IMR-90 (cell line): ENCODE results near the gene PLEKHH1. TPM values are rescaled to one million over a fixed set of nuclear protein-coding genes. Genes with fewer than 3 reads are reported as not detected.

Source experiments
- ATAC-seq: fragments of 200-7000 bp; cut with Tn5 transposase; 2 replicates; pipeline ENCODE4 v1.9.1; 2020; ENCODE audit warnings: low read depth, mild to moderate bottlenecking, moderate library complexity
- BruUV-seq: library from RNA; stranded (reverse); fragments of 400-500 nt; replicated peaks from 2 replicates; lab custom pipeline; 2021; lab: Mats Ljungman, UMichigan
- CTCF ChIA-PET: fragments of 300-600 bp; formaldehyde crosslinking; extraction: SDS; loops from one replicate; lab custom pipeline; 2021; ENCODE audit warnings: antibody characterized with exemption; lab: Yijun Ruan, JAX
- POLR2A ChIA-PET: fragments of 300-600 bp; sonication (Branson Sonifier 250); formaldehyde crosslinking; loops from one replicate; lab custom pipeline; 2022; ENCODE audit warnings: antibody characterized with exemption; ENCODE audit not compliant: unreplicated experiment; lab: Charles Lee
- DNase-seq: peaks from one replicate; pipeline ENCODE4 v3.0.0; 2013
- H2AFZ ChIP-seq: replicated peaks from 2 replicates; pipeline ENCODE3; 2013; ENCODE audit warnings: low read length, mild to moderate bottlenecking; ENCODE audit not compliant: poor library complexity
- H2AK5ac ChIP-seq: 2 replicates; pipeline ENCODE4 v1.6.1; 2013; ENCODE audit warnings: low read depth, low read length, inconsistent platforms
- H2AK9ac ChIP-seq: replicated peaks from 2 replicates; pipeline ENCODE3; 2013; ENCODE audit warnings: mild to moderate bottlenecking, low read depth, low read length, moderate library complexity; ENCODE audit not compliant: poor library complexity
- H2BK120ac ChIP-seq: 2 replicates; pipeline ENCODE4 v1.6.1; 2013; ENCODE audit warnings: low read depth, low read length, inconsistent platforms
- H2BK15ac ChIP-seq: 3 replicates; pipeline ENCODE4 v1.6.1; 2013; ENCODE audit warnings: low read depth, low read length, inconsistent platforms
- H2BK20ac ChIP-seq: 2 replicates; pipeline ENCODE4 v1.6.1; 2013; ENCODE audit warnings: low read depth, mild to moderate bottlenecking, inconsistent platforms, low read length, moderate library complexity
- H2BK5ac ChIP-seq: 2 replicates; pipeline ENCODE4 v1.6.1; 2013; ENCODE audit warnings: mild to moderate bottlenecking, low read depth, low read length, inconsistent platforms; ENCODE audit not compliant: poor library complexity, severe bottlenecking
- H3K14ac ChIP-seq: replicated peaks from 2 replicates; pipeline ENCODE4 v1.6.1; 2013; ENCODE audit warnings: low read depth, low read length, inconsistent platforms
- H3K18ac ChIP-seq: 2 replicates; pipeline ENCODE4 v1.6.1; 2013; ENCODE audit warnings: low read depth, low read length, control low read depth
- H3K23ac ChIP-seq: 2 replicates; pipeline ENCODE4 v1.6.1; 2013; ENCODE audit warnings: low read depth, low read length, inconsistent platforms
- H3K27ac ChIP-seq: 2 replicates; pipeline ENCODE4 v1.5.1; 2013; ENCODE audit warnings: mild to moderate bottlenecking, control low read depth, low read length; ENCODE audit not compliant: insufficient read depth
- H3K27me3 ChIP-seq: 2 replicates; pipeline ENCODE4 v1.6.1; 2013; ENCODE audit warnings: low read length; ENCODE audit not compliant: control insufficient read depth, insufficient read depth
- H3K36me3 ChIP-seq: 2 replicates; pipeline ENCODE4 v1.6.1; 2013; ENCODE audit warnings: low read length, mixed read lengths; ENCODE audit not compliant: control insufficient read depth, insufficient read depth
- H3K4ac ChIP-seq: 2 replicates; pipeline ENCODE4 v1.6.1; 2013; ENCODE audit warnings: low read depth, low read length, inconsistent platforms
- H3K4me1 ChIP-seq: 2 replicates; pipeline ENCODE4 v1.6.1; 2013; ENCODE audit warnings: low read length, mixed read lengths; ENCODE audit not compliant: control insufficient read depth, insufficient read depth
- H3K4me2 ChIP-seq: 2 replicates; pipeline ENCODE4 v1.6.1; 2013; ENCODE audit warnings: low read depth, mild to moderate bottlenecking, control low read depth, low read length, moderate library complexity
- H3K4me3 ChIP-seq: 2 replicates; pipeline ENCODE4 v1.5.1; 2013; ENCODE audit warnings: low read depth, mild to moderate bottlenecking, control low read depth, low read length, moderate library complexity; ENCODE audit not compliant: insufficient read depth
- H3K56ac ChIP-seq: 2 replicates; pipeline ENCODE4 v1.6.1; 2013; ENCODE audit warnings: low read length, inconsistent platforms; ENCODE audit not compliant: insufficient read depth; ENCODE audit errors: extremely low read depth
- H3K79me1 ChIP-seq, 2 experiments: 2 replicates each; pipeline ENCODE4 v1.6.1; 2013; ENCODE audit warnings: low read length in 2 of 2, inconsistent platforms in 1 of 2, low read depth in 1 of 2
- H3K9ac ChIP-seq: 2 replicates; pipeline ENCODE4 v1.6.1; 2013; ENCODE audit warnings: low read depth, low read length, control low read depth
- H3K9me1 ChIP-seq: 2 replicates; pipeline ENCODE4 v1.6.1; 2013; ENCODE audit warnings: low read length, inconsistent platforms; ENCODE audit not compliant: insufficient read depth
- H3K9me3 ChIP-seq: 2 replicates; pipeline ENCODE4 v1.6.1; 2013; ENCODE audit warnings: low read length; ENCODE audit not compliant: control insufficient read depth, insufficient read depth
- H4K20me1 ChIP-seq: 2 replicates; pipeline ENCODE4 v1.6.1; 2013; ENCODE audit warnings: low read length, inconsistent platforms; ENCODE audit not compliant: insufficient read depth
- H4K5ac ChIP-seq: 2 replicates; pipeline ENCODE4 v1.6.1; 2013; ENCODE audit warnings: mild to moderate bottlenecking, low read depth, low read length, control low read depth
- H4K8ac ChIP-seq, 2 experiments: 2 replicates each; pipeline ENCODE4 v1.6.1; 2013; ENCODE audit warnings: low read depth in 2 of 2, low read length in 2 of 2, control low read depth in 1 of 2, inconsistent platforms in 1 of 2
- H4K91ac ChIP-seq: 2 replicates; pipeline ENCODE4 v1.6.1; 2013; ENCODE audit warnings: low read depth, low read length, inconsistent platforms; ENCODE audit not compliant: insufficient read depth
- BHLHE40 ChIP-seq: fragments of 150-350 bp; IDR thresholded peaks from 2 replicates; pipeline ENCODE4 v1.6.1; 2016; ENCODE audit warnings: mild to moderate bottlenecking, low read depth, low read length
- CEBPB ChIP-seq: IDR thresholded peaks from 2 replicates; pipeline ENCODE4 v1.6.1; 2012; ENCODE audit warnings: low read depth, low read length, improper control_type of control experiment
- CHD1 ChIP-seq: IDR thresholded peaks from 2 replicates; pipeline ENCODE4 v1.6.1; 2012; ENCODE audit warnings: low read depth, low read length, improper control_type of control experiment
- MAFK ChIP-seq: IDR thresholded peaks from 2 replicates; pipeline ENCODE4 v1.6.1; 2012; ENCODE audit warnings: low read depth, low read length, improper control_type of control experiment
- MXI1 ChIP-seq: IDR thresholded peaks from 2 replicates; pipeline ENCODE4 v1.6.1; 2012; ENCODE audit warnings: low read depth, mild to moderate bottlenecking, low read length, moderate library complexity, borderline replicate concordance
- NFE2L2 ChIP-seq: fragments of 150-350 bp; IDR thresholded peaks from 2 replicates; pipeline ENCODE4 v1.6.1; 2016; ENCODE audit warnings: low read depth, mild to moderate bottlenecking, low read length
- POLR2A ChIP-seq: IDR thresholded peaks from 2 replicates; pipeline ENCODE4 v1.6.1; 2012; ENCODE audit warnings: mild to moderate bottlenecking, low read depth, low read length
- RCOR1 ChIP-seq: IDR thresholded peaks from 2 replicates; pipeline ENCODE4 v1.6.1; 2012; ENCODE audit warnings: mild to moderate bottlenecking, low read length, improper control_type of control experiment; ENCODE audit not compliant: insufficient replicate concordance
- RFX5 ChIP-seq: IDR thresholded peaks from 2 replicates; pipeline ENCODE4 v1.8.0; 2012; ENCODE audit warnings: low read depth, mild to moderate bottlenecking, low read length, moderate library complexity
- SMC3 ChIP-seq: fragments of 150-350 bp; IDR thresholded peaks from 2 replicates; pipeline ENCODE4 v1.6.1; 2016; ENCODE audit warnings: low read depth, mild to moderate bottlenecking, antibody characterized with exemption, low read length, moderate library complexity
- WGBS, 2 experiments: methylation state at CpG; one replicate each; pipeline versions ENCODE4 v1.1.5 to v1.1.7; 2013; ENCODE audit warnings: missing lambda C conversion rate in 2 of 2; ENCODE audit not compliant: insufficient read length in 1 of 2; ENCODE audit errors: extremely low coverage in 2 of 2; 5-methylcytosine and 5-hydroxymethylcytosine counted together
- dilution Hi-C: fragments of 300-500 bp; cut with HindIII; formaldehyde crosslinking; loops from one replicate; pipeline ENCODE4 v1.14.3; 2018; ENCODE audit warnings: low sequenced_read_pairs; ENCODE audit not compliant: unreplicated experiment
- in situ Hi-C: fragments of 300-500 bp; cut with MboI; formaldehyde crosslinking; loops from 3 replicates; pipeline ENCODE4 v1.14.3; 2019; ENCODE audit warnings: low sequenced_read_pairs, inconsistent platforms, mixed read lengths
- intact Hi-C: fragments of 100-400 bp; cut with micrococcal nuclease; formaldehyde crosslinking; loops from 2 replicates; pipeline ENCODE4 v1.10.0; 2022
- polyA plus RNA-seq, 3 experiments: library from polyadenylated mRNA; depleted of rRNA; stranded (reverse); fragments of >200 nt; gene quantifications; 2 replicates each; pipeline ENCODE4 v1.2.3, GENCODE V29; 2012; ENCODE audit warnings: low replicate concordance in 1 of 3
- total RNA-seq: library from RNA; depleted of rRNA; stranded (reverse); fragments of >200 nt; gene quantifications from 2 replicates; pipeline ENCODE4 v1.2.3, GENCODE V29; 2012
- TF ChIP-seq, protein P1 (sequence below): fragments of 150-350 bp; IDR thresholded peaks from 2 replicates; pipeline ENCODE4 v1.6.1; 2017; ENCODE audit warnings: mild to moderate bottlenecking, antibody characterized with exemption, low read length, low read depth
- TF ChIP-seq, protein P2 (sequence below): conservative IDR thresholded peaks from 2 replicates; pipeline ENCODE4 v1.5.1; 2012; ENCODE audit warnings: mild to moderate bottlenecking, low read depth, low read length, improper control_type of control experiment

PLEKHH1 gene
- total and polyA plus RNA-seq, 2 of the 4 experiments (the other 2 are of a cell fraction) = under 0.01 to 0.34 TPM

DNA sequence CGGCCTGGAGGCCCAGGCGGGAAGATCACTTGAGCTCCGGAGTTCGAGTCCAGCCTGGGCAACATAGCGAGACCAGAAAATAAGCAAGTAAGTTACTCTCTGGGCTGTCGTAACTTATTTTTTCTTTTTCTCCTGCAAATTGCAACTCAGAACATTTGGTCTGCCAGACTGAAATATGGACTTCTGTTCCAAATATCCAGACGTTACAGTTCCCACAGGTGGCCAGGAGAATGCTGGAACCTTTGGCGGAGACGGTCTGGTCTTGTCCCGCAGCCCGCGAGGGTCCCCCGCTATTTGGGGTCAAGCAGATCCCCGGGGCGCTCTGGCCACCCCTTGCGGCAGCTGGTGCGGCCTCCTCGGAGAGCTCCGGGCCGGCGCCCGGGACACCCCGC lies 488 bp upstream of the PLEKHH1 start:
- Histone ChIP-seq H2AFZ (peak overlapping the region; percentile 94), H4K20me1 (no peaks in the 10 kb centered on the region), H2BK5ac (no peak overlapping the region), H3K56ac (peak overlapping the region; percentile 54; the same call in 1 of the 2 replicates), H3K23ac (no peak overlapping the region), H3K14ac (no peak overlapping the region), H3K4me2 (peak overlapping the region; percentile 75), H3K9ac (peak overlapping the region; percentile 37; the same call in 1 of the 2 replicates), H2AK9ac (peak overlapping the region; percentile 15), H3K79me1 (no peaks in the 10 kb centered on the region), H3K36me3 (no peaks in the 10 kb centered on the region), H3K18ac (no peak overlapping the region; the same call in 1 of the 2 replicates), H3K4ac (no peak overlapping the region; the same call in 1 of the 2 replicates), H4K5ac (no peak overlapping the region), H2BK15ac (no peak overlapping the region), H3K4me3 (peak overlapping the region; percentile 60), H2BK120ac (no peak overlapping the region), H3K9me1 (no peaks in the 10 kb centered on the region), H4K8ac (peak overlapping the region in 1 of 2 experiments; percentile 78; a peak in 2 of 4 replicates), H3K27me3 (peaks cover 43% of the 10 kb centered on the region), H4K91ac (no peak overlapping the region), H3K4me1 (no peaks in the 10 kb centered on the region), H3K9me3 (no peaks in the 10 kb centered on the region), H3K27ac (no peak overlapping the region; the same call in 1 of the 2 replicates), H2AK5ac (no peak overlapping the region), H2BK20ac (no peak overlapping the region)
- DNase-seq = no peak
- dilution Hi-C loops = no loop called here
- BruUV-seq = no TSS peak
- intact Hi-C loops = no loop called here
- WGBS, 2 experiments = 3% methylated on average over 15 of the region's 23 CpGs; no CpG with 5 or more reads in 1 of the 2 experiments
- ATAC-seq = no peak
- CTCF ChIA-PET = interaction anchor here (1.0 to 2.0 kb wide), 4 partner anchors 21 to 172 kb away, joined by 3 to 5 read pairs (median 4); no protein-coding TSS in a partner anchor
- TF ChIP-seq BHLHE40 (no peak), RFX5 (no peak), RCOR1 (no peak), MAFK (no peak), POLR2A (no peak), SMC3 (no peak), MXI1 (no peak), CEBPB (no peak), NFE2L2 (no peak), CHD1 (no peak)
- TF ChIP-seq, protein P1, sequence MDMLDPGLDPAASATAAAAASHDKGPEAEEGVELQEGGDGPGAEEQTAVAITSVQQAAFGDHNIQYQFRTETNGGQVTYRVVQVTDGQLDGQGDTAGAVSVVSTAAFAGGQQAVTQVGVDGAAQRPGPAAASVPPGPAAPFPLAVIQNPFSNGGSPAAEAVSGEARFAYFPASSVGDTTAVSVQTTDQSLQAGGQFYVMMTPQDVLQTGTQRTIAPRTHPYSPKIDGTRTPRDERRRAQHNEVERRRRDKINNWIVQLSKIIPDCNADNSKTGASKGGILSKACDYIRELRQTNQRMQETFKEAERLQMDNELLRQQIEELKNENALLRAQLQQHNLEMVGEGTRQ = no peak
- TF ChIP-seq, protein P2, sequence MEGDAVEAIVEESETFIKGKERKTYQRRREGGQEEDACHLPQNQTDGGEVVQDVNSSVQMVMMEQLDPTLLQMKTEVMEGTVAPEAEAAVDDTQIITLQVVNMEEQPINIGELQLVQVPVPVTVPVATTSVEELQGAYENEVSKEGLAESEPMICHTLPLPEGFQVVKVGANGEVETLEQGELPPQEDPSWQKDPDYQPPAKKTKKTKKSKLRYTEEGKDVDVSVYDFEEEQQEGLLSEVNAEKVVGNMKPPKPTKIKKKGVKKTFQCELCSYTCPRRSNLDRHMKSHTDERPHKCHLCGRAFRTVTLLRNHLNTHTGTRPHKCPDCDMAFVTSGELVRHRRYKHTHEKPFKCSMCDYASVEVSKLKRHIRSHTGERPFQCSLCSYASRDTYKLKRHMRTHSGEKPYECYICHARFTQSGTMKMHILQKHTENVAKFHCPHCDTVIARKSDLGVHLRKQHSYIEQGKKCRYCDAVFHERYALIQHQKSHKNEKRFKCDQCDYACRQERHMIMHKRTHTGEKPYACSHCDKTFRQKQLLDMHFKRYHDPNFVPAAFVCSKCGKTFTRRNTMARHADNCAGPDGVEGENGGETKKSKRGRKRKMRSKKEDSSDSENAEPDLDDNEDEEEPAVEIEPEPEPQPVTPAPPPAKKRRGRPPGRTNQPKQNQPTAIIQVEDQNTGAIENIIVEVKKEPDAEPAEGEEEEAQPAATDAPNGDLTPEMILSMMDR = no peak
- POLR2A ChIA-PET = no interaction called here
- in situ Hi-C loops = no loop called here
